TTC549 (cell line): ENCODE measurements around the gene CNNM2.

Experiments used
- FAIRE-seq: peaks from 2 replicates; lab custom pipeline; 2012; peaks lifted over from hg19 to GRCh38; lab: Jason Lieb, UNC

CNNM2 gene

GRCh38 chr10:102917962-102918816 lies at the start of gene CNNM2:
Gene CNNM2, plus strand, starts transcription at chr10:102918294. Its CDS starts 187 bp downstream, at chr10:102918481.
- FAIRE-seq, result peak; percentile 91

- FAIRE-seq, result no peak
These were observed 49.2 kb upstream of the CNNM2 start for GRCh38 chr10:102868911-102869257.

DNA sequence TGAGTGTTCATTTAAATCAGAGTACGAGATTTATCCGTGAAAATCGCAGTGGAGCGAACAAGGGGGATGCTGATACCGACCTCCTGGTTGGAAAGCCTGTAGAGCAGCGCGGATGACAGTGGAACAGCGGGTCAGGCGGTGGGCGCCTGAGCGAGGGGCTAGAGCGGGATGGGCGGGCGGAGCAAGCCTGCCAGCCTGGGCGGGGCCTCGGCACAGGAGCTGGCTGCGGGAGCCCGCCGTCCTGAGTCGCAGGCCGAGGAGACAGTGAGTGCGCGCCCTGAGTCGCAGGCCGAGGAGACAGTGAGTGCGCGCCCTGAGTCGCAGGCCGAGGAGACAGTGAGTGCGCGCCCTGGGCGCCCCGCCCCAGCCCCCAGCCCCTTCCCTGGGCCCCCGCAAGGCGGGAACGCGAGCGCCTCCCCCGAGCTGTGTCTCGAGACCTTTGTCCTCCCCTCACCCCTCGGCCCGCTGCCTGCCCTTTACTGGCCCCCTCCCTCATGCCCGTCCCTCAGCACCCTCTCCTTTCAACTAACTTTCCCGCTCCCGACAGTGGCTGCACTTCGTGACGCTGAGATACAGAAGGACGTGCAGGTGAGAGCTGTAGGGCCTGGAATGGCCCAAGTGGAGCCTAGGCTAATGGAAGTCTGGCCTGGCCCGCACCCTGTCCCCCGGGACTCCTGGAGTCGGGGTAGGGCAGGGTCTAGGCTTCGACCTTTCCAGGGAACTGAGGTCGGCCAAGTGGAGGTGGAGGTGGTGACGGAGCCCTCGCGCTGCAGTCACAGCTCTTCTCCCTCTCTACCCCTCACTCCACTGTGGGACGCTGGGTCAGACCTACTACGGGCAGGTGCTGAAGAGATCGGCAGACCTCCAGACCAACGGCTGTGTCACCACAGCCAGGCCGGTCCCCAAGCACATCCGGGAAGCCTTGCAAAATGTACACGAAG lies 48.6 kb upstream of the CNNM2 start, which contains the start of gene AS3MT:
Gene AS3MT (plus strand): TSS at position 213 of the 941 bp plus-strand sequence. CDS start 123 bp downstream, at position 336.
- FAIRE-seq, result no peak

DNA sequence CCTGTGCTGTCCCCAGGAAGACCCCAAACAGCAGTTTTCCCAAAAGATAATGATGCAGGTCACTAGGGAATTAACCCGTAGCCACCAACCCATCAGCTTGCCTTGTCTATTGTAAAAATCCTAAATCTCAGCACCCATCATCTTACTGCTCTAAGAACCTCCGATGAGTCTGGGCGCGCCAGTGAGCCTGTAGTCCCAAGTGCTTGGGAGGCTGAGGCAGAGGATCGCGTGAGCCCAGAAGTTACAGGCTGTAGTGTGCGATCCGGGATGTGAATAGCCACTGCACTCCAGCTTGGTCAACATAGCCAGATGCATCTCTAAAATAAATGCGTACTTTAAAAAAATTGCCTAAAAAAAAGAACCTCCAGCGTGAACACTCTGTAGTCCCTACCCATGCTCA lies 47.9 kb upstream of the CNNM2 start:
- FAIRE-seq, result no peak

DNA sequence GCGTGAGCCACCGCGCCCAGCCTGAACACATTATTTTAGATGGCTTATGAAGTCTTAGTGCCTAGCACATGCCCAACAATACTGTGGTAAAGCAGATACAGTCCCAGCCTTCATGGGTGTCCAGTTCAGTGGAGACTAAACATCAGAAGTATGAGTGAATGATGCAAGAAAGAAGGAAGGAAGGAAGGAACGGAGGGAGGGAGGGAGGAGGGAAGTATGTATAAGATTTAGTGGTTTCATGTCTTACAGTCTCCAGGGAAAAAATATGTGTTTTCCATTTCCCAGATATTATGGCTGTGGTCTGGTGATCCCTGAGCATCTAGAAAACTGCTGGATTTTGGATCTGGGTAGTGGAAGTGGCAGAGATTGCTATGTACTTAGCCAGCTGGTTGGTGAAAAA lies 45.9 kb upstream of the CNNM2 start:
- FAIRE-seq, result no peak

- no peak for FAIRE-seq
These were observed 41.3 kb upstream of the CNNM2 start for GRCh38 chr10:102876747-102877153.

DNA sequence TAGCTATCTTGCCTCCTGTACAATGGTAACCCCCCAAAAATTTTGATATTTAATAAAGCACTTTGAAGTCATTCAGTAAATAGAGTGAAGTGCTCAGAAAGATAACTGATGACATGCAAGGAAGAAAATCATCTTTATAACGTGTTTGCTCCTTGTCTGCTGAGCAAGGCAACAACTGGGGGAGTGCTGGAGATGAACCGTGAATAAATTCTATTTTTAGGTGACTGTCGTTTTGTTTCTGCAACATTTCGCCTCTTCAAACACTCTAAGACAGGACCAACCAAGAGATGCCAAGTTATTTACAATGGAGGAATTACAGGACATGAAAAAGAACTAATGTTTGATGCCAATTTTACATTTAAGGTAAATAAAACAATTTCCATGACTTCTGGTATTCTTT lies 39.5 kb upstream of the CNNM2 start:
- no peak for FAIRE-seq

DNA sequence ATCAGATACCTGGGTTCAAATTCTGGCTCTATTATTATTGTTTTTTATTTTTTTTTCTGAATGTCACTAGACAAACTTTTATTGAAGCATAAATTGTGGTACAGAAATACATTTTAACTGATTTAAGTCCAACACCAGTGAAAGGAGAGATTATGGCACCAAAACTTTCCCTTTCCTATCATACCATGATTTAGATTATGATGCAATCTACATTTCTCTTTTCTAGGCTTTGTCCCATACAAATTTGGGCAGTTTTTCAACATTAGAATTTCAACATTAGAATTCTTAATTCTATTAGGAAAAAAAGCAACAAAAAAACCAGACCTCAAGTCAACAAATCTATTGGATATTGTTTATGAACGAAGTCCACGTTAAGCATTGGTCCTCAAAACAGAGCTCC lies 37.8 kb upstream of the CNNM2 start:
- FAIRE-seq, result no peak

- no peak for FAIRE-seq
These were observed 30.0 kb upstream of the CNNM2 start for GRCh38 chr10:102888048-102888447.

DNA sequence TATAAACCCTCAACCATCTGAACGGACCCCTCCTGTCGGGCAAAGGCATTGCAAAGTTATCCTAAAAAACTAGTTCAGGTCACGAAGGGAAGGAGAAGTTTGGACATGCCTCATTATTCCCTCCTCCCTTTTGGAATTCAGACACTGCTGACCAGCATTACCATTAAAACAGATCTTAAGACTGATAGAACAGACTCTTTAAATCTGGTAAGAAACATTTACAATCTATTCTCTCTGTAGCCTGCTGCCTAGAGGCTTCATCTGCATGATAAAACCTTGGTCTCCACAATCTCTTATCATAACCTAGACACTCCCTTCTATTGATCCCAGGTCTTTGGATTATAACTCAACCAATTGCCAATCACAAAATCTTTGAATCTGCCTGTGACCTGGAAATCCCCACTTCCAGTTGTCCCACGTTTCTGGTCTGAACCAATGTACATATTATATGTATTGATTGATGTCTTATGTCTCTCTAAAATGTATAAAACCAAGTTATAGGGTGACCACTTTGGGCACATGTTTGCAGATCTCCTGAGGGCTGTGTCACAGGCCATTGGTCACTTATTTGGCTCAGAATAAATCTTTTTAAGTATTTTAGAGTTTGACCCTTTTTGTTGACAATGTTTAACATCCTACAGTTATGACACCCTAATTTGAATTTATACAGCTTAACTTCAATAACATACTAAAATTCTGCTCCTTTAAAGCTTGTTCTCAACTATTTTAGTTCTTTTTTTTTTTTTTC lies 23.5 kb upstream of the CNNM2 start:
- no peak for FAIRE-seq

DNA sequence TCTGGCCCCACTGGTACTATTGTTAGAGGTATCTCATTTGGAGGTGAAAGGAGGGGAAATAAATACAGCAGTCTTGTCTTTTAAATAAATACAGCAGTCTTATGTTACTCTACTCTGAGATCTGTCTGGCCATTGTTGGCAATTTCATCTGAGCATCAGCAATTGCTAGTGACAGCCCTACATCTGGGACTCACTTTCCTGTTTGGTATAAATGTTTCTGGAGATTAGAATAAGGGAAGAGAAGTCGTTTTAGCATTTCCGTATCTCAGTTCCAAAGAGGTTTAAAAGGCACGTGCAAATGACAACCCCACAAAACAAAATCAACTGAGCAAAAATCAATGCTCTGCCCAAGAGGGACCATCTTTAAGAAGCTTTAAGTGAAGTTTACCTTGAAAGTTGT lies 18.1 kb upstream of the CNNM2 start:
- FAIRE-seq, result no peak

- FAIRE-seq, result no peak
These were observed 13.7 kb upstream of the CNNM2 start for GRCh38 chr10:102904346-102904745.

DNA sequence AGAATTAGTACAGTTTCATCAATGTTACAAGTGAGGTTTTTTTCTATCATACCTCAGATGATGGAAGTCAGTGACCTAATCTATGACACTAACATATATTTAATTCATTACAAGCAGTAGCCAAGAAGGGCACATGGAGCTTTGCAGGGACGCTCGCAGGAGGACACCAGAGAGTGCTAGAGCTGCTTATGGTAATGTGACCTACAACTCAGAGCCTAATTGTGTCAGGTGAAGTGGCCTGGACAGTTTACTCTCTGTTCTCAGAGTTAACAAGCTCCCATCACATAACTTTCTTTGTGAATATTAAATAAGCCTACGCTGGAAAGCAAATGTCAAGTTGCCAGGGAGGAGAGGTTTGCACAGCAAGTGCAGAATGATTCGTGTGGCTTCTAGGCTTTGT lies 11.6 kb upstream of the CNNM2 start:
- no peak for FAIRE-seq

GRCh38 chr10:102914781-102915180 lies 3.3 kb upstream of the CNNM2 start:
- no peak for FAIRE-seq

- FAIRE-seq, result no peak
These were observed 1.9 kb upstream of the CNNM2 start for GRCh38 chr10:102916173-102916572.

GRCh38 chr10:102917314-102917961 lies 656 bp upstream of the CNNM2 start:
- FAIRE-seq, result no peak

DNA sequence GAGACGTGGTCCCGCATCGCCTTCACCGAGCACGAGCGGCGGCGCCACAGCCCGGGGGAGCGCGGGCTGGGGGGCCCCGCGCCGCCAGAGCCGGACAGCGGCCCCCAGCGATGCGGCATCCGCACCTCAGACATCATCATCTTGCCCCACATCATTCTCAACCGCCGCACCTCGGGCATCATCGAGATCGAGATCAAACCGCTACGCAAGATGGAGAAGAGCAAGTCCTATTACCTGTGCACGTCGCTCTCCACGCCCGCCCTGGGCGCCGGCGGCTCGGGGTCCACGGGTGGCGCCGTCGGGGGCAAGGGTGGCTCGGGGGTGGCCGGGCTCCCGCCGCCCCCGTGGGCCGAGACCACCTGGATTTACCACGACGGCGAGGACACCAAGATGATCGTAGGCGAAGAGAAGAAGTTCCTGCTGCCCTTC lies 737 bp downstream of the CNNM2 start:
- no peak for FAIRE-seq

DNA sequence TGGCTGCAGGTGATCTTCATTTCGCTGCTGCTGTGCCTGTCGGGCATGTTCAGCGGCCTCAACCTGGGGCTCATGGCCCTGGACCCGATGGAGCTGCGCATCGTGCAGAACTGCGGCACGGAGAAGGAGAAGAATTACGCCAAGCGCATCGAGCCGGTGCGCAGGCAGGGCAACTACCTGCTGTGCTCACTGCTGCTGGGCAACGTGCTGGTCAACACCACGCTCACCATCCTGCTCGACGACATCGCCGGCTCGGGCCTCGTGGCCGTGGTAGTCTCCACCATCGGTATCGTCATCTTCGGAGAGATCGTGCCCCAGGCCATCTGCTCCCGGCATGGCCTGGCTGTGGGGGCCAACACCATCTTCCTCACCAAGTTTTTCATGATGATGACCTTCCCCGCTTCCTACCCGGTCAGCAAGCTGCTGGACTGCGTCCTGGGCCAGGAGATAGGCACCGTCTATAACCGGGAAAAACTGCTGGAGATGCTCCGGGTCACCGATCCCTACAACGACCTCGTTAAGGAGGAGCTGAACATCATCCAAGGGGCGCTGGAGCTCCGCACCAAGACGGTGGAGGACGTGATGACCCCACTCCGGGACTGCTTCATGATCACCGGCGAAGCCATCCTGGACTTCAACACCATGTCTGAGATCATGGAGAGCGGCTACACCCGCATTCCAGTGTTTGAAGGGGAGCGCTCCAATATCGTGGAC lies 1.3 kb downstream of the CNNM2 start:
- FAIRE-seq, result no peak

GRCh38 chr10:102919992-102920739 lies 2.1 kb downstream of the CNNM2 start:
- FAIRE-seq, result no peak

DNA sequence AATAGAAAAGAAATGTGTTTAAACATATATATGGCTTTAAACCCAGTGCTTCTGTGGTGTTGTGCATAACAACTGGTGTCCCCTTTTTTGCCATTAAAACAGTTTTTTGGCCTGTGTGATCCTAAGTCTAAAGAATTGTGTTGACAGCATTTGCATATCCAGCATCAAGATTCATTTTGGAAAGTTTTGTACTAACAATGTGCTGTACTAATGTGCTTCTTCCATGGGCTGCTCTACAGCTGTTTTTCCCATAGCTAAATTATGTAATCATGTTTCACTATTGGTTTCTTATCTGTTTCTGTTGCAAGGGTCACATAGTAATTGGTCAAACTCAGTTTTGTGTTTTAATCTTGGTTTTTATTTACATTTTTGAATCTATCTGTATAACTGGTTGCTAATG lies 5.5 kb downstream of the CNNM2 start:
- no peak for FAIRE-seq
